Measurements from ENCODE around the gene RHOB. TPM values are rescaled to one million over a fixed set of nuclear protein-coding genes. Genes with fewer than 3 reads are reported as not detected.
A peak's percentile ranks its signal among the peaks of the same experiment; 100 is the strongest.
"Not testable (repeated sequence)": the region's sequence is repeated elsewhere in the genome, so short reads cannot be mapped to it uniquely, and the experiment has no call there.

RHOB gene
- polyA plus RNA-seq, 10 donors, result 83.3 to 183 (median 122) TPM

GRCh38 chr2:20490300-20491181, 43.7 kb downstream of the RHOB start:
- DNase-seq, result peak; percentile 40 to 71 (median 62)

GRCh38 chr2:20491739-20492531, 45.1 kb downstream of the RHOB start:
- DNase-seq, result peak in 1 of 3 donors; percentile 49

- not testable (repeated sequence) for DNase-seq
These were observed 46.2 kb downstream of the RHOB start for GRCh38 chr2:20493095-20493494.

- DNase-seq, result peak in 1 of 3 donors; percentile 43
These were observed 47.4 kb downstream of the RHOB start for GRCh38 chr2:20494241-20494640.

GRCh38 chr2:20496076-20496872, 49.4 kb downstream of the RHOB start:
- DNase-seq, result no peak

GRCh38 chr2:20496942-20497341, 50.1 kb downstream of the RHOB start:
- no peak for DNase-seq

Other genes with a start within 250 kb of the RHOB start
- gene SDC1, start 221.9 kb upstream of the RHOB start, polyA plus RNA-seq (ENCODE audit: insufficient read length in 10 of 10), result 10 to 100 TPM in 3 of 10 donors, 1 to 10 TPM in 7; 2.2 to 49.1 (median 7.1) TPM
- gene PUM2, start 96.2 kb upstream of the RHOB start, polyA plus RNA-seq (ENCODE audit: insufficient read length in 10 of 10), result 10 to 100 TPM; 48.5 to 73.3 (median 61.9) TPM
- 10 to 100 TPM in 1 of 10 donors, 1 to 10 TPM in 9; 6.5 to 10.1 (median 8.6) TPM for gene HS1BP3, start 204.0 kb downstream of the RHOB start, polyA plus RNA-seq (ENCODE audit: insufficient read length in 10 of 10)
- gene GDF7, start 220.1 kb downstream of the RHOB start, polyA plus RNA-seq (ENCODE audit: insufficient read length in 10 of 10), result 1 to 10 TPM in 6 of 10 donors, under 1 TPM in 4; 0.25 to 1.6 (median 1.3) TPM

All from muscle of back (tissue), 11 donors.